Measurements from ENCODE around the gene C5orf58. TPM values are rescaled to one million over a fixed set of nuclear protein-coding genes. Genes with fewer than 3 reads are reported as not detected.

Gene C5orf58
- total and polyA plus RNA-seq, 10 of the 15 experiments (the other 5 are each of a cell fraction or from before 2014, with no cell fraction given) = 0.13 to 0.27 (median 0.26) TPM; not detected in 7

DNA sequence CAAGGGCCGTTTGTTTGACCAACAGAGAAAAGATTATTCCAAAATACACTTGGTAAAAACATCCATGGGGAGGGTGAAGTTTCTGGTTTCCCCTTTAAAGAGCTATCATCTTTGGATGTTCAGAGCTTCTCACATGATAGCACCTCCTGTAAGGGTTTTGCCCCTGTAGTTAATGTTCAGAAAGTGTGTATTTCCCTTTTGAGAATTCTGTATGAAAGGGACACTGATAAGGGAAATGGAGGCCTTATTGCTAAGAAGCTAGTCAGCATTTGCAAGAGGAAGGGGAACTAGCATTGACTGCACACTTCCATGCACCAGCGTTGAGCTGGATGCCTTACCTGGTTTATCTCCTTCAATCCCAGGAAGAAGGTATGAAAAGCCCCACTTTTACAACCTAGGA is 31.5 kb upstream of the C5orf58 start (continued):
- TF ChIP-seq, protein P1, sequence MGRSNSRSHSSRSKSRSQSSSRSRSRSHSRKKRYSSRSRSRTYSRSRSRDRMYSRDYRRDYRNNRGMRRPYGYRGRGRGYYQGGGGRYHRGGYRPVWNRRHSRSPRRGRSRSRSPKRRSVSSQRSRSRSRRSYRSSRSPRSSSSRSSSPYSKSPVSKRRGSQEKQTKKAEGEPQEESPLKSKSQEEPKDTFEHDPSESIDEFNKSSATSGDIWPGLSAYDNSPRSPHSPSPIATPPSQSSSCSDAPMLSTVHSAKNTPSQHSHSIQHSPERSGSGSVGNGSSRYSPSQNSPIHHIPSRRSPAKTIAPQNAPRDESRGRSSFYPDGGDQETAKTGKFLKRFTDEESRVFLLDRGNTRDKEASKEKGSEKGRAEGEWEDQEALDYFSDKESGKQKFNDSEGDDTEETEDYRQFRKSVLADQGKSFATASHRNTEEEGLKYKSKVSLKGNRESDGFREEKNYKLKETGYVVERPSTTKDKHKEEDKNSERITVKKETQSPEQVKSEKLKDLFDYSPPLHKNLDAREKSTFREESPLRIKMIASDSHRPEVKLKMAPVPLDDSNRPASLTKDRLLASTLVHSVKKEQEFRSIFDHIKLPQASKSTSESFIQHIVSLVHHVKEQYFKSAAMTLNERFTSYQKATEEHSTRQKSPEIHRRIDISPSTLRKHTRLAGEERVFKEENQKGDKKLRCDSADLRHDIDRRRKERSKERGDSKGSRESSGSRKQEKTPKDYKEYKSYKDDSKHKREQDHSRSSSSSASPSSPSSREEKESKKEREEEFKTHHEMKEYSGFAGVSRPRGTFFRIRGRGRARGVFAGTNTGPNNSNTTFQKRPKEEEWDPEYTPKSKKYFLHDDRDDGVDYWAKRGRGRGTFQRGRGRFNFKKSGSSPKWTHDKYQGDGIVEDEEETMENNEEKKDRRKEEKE (IDR thresholded peaks at IDR 0.05) = no peak
- TF ChIP-seq FOXM1 (IDR thresholded peaks at IDR 0.05; ENCODE audit: low read depth, low read length) (no peak), ZZZ3 (IDR thresholded peaks at IDR 0.05; ENCODE audit: control insufficient read depth, insufficient read length, low read depth) (no peak), KLF5 (IDR thresholded peaks at IDR 0.05; ENCODE audit: partially characterized antibody) (no peak), RAD51 (IDR thresholded peaks at IDR 0.05) (no peak), SMARCA5 (IDR thresholded peaks at IDR 0.05) (no peak), NFYB (IDR thresholded peaks at IDR 0.05; ENCODE audit: insufficient read depth, low read depth, low read length) (no peak), SMAD5 (IDR thresholded peaks at IDR 0.05; ENCODE audit: low read depth) (no peak), EED (IDR thresholded peaks at IDR 0.05; ENCODE audit: low read depth) (no peak), BMI1 (IDR thresholded peaks at IDR 0.05; ENCODE audit: borderline replicate concordance) (no peak)

DNA sequence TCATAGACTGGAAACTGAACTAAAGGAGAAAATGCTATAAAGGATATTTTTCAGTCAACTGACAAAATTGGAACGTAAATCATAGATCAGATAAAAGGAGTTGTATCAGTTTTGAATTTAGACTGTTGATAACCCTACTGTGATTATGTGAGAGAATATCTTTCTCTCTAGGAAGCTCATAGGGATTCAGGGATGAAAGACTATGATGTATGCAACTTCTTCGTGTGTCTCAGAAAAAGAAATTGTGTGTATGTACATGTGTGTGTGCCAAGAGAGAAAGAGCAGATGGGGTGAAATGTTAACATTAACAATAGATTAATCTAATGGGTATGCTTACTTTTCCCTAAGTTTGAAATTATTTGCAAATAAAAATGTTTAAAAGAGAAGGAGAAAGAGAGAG is 30.7 kb upstream of the C5orf58 start:
- CTCF ChIA-PET = interaction anchor here (1.5 to 2.8 kb wide), 2 partner anchors 102 to 224 kb away, joined by 3 to 6 read pairs; no protein-coding TSS in a partner anchor
- H3K9ac ChIP-seq (ENCODE audit: control insufficient read depth, insufficient read depth, low read length) = no peak overlapping the region
- H3K27ac ChIP-seq (ENCODE audit: control insufficient read depth, insufficient read depth) = no peak overlapping the region
- no TSS peak for BruUV-seq (replicated peaks)
- no peaks in the 10 kb centered on the region for H3K79me2 ChIP-seq (ENCODE audit: control insufficient read depth, insufficient read depth, low read length)
- ATAC-seq (no peak), FAIRE-seq (no peak), DNase-seq (ENCODE audit: low read depth, low spot score) (no peak)
- no peak overlapping the region for H2AFZ ChIP-seq (ENCODE audit: control insufficient read depth, low read depth, low read length)
- SMC1A ChIA-PET (ENCODE audit: uncharacterized antibody, unreplicated experiment) = no interaction called here
- H3K9me3 ChIP-seq (replicated peaks; ENCODE audit: control insufficient read depth, insufficient read depth, low read length) = no peaks in the 10 kb centered on the region
- WGBS (ENCODE audit: insufficient coverage, insufficient replicate concordance, low lambda C conversion rate, missing lambda C conversion rate) = 16% methylated on average over 2 of the region's 2 CpGs
- no peaks in the 10 kb centered on the region for H4K20me1 ChIP-seq (ENCODE audit: control insufficient read depth, insufficient read depth)
- peaks cover 2 to 5% of the 10 kb centered on the region in 2 experiments; a peak in 3 of 4 replicates for H3K27me3 ChIP-seq (replicated peaks in 1 of 2; ENCODE audit: control insufficient read depth in 2 of 2, insufficient read depth in 2 of 2, low read length in 1 of 2)
- intact Hi-C loops (cut with micrococcal nuclease; ENCODE audit: unreplicated experiment) (no loop called here), in situ Hi-C loops (cut with MboI) (no loop called here)
- RAD21 ChIA-PET (ENCODE audit: unreplicated experiment) = no interaction called here
- H3K36me3 ChIP-seq (ENCODE audit: control insufficient read depth in 2 of 2, insufficient read depth in 2 of 2, low read length in 1 of 2) = no peaks in the 10 kb centered on the region
- POLR2A ChIA-PET = no interaction called here
- TF ChIP-seq, protein P2, sequence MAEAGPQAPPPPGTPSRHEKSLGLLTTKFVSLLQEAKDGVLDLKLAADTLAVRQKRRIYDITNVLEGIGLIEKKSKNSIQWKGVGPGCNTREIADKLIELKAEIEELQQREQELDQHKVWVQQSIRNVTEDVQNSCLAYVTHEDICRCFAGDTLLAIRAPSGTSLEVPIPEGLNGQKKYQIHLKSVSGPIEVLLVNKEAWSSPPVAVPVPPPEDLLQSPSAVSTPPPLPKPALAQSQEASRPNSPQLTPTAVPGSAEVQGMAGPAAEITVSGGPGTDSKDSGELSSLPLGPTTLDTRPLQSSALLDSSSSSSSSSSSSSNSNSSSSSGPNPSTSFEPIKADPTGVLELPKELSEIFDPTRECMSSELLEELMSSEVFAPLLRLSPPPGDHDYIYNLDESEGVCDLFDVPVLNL (IDR thresholded peaks at IDR 0.05; ENCODE audit: low read depth, low read length) = no peak
- TF ChIP-seq SP1 (IDR thresholded peaks at IDR 0.05; ENCODE audit: low read depth, low read length) = no peak
- no peaks in the 10 kb centered on the region for H3K4me1 ChIP-seq (ENCODE audit: control insufficient read depth, insufficient read depth, low read length)
- H3K4me2 ChIP-seq (ENCODE audit: control insufficient read depth, insufficient read depth) = no peak overlapping the region
- H3K4me3 ChIP-seq = no peak overlapping the region

Data from GM12878 (cell line).